GM12864 (cell line): ENCODE data around the gene KIF5C.
"Not testable (repeated sequence)": the region's sequence is repeated elsewhere in the genome, so short reads cannot be mapped to it uniquely, and the experiment has no call there.

Source experiments
- DNase-seq: peaks from one replicate; pipeline ENCODE4 v3.0.0-alpha.2; 2011; ENCODE audit warnings: low read depth
- H3K4me3 ChIP-seq: 2 replicates; pipeline ENCODE4 v1.5.1; 2011; ENCODE audit warnings: mild to moderate bottlenecking, low read depth, low read length, control low read depth
- CTCF ChIP-seq: IDR thresholded peaks from 2 replicates; pipeline ENCODE4 v1.5.1; 2011; ENCODE audit warnings: low read depth, mild to moderate bottlenecking, moderate library complexity, low read length, control low read depth, inconsistent platforms; ENCODE audit errors: missing control alignments

The KIF5C gene

GRCh38 chr2:148971547-148971946, 96.5 kb downstream of the KIF5C start:
- peak; percentile 38 for DNase-seq
- no peak overlapping the region for H3K4me3 ChIP-seq
- no peak for TF ChIP-seq CTCF

GRCh38 chr2:148974095-148974494, 99.1 kb downstream of the KIF5C start:
- H3K4me3 ChIP-seq, result no peak overlapping the region
- no peak for TF ChIP-seq CTCF
- no peak for DNase-seq

GRCh38 chr2:148978026-148978685, 103.1 kb downstream of the KIF5C start:
- no peak overlapping the region for H3K4me3 ChIP-seq
- peak; percentile 31 for TF ChIP-seq CTCF
- no peak for DNase-seq

GRCh38 chr2:148978706-148979105, 103.7 kb downstream of the KIF5C start:
- no peak overlapping the region for H3K4me3 ChIP-seq
- no peak for DNase-seq
- no peak for TF ChIP-seq CTCF

- no peak for DNase-seq
- H3K4me3 ChIP-seq, result no peak overlapping the region
- TF ChIP-seq CTCF, result no peak
Measured at GRCh38 chr2:148979164-148979918, 104.3 kb downstream of the KIF5C start.

GRCh38 chr2:148979919-148980277, 104.9 kb downstream of the KIF5C start:
- no peak for DNase-seq
- H3K4me3 ChIP-seq, result no peak overlapping the region
- TF ChIP-seq CTCF, result no peak

- not testable (repeated sequence) for H3K4me3 ChIP-seq, DNase-seq
Measured at GRCh38 chr2:148980496-148980895, 105.5 kb downstream of the KIF5C start.
